Endothelial cell of umbilical vein (primary cell): ENCODE measurements around the gene UBXN2A.

Experiments
- EZH2 ChIP-seq: IDR thresholded peaks from 2 replicates; pipeline ENCODE4 v1.6.1; 2012; ENCODE audit warnings: borderline replicate concordance, low read depth, mild to moderate bottlenecking, moderate library complexity, low read length, inconsistent platforms; ENCODE audit not compliant: severe bottlenecking
- MYC ChIP-seq: IDR thresholded peaks from one replicate; pipeline ENCODE4 v1.6.1; 2011; ENCODE audit warnings: mild to moderate bottlenecking, low read depth, low read length

DNA sequence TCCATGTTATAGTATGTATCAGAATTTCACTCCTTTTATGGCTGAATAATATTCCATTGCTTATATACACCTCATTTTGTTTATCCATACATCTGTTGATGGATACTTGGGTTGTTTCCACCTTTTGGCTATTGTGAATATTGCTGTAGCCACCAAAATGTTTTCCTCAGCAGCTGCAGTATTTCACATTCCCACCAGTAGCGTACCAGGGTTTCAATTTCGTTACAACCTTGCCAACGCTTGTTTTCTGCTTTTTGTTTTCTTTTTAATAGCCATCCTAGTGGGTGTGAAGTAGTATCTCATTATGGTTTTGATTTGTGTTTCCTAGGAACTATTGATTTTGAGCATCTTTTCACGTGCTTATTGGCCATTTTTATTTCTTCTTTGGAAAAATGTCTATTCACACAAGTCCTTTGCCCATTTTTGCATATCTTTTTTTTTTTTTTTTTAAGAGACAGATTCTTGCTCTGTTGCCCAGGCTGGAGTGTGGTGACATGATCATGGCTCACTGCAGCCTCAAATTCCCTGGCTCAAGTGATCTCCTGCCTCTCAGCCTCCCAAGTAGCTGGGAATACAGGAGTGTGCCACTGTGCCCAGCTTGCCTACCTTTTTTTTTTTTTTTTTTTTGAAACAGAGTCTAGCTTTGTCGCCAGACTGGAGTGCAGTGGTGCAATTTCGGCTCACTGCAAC is 14.2 kb downstream of the UBXN2A start:
- TF ChIP-seq MYC = no peak
- no peak for TF ChIP-seq EZH2
